Fibroblast of peridontal ligament (primary cell): ENCODE measurements around the gene CEP41.
A peak's percentile ranks its signal among the peaks of the same experiment; 100 is the strongest.

Source experiments
- DNase-seq: peaks from one replicate; pipeline ENCODE4 v3.0.0-alpha.2; 2010; ENCODE audit errors: extremely low read depth

CEP41 gene

GRCh38 chr7:130369110-130369711 is 71.6 kb downstream of the CEP41 start:
- DNase-seq: peak; percentile 86

- DNase-seq: no peak
Observed at GRCh38 chr7:130367836-130368746, 72.7 kb downstream of the CEP41 start.

GRCh38 chr7:130367088-130367755 is 73.6 kb downstream of the CEP41 start:
- DNase-seq: no peak

GRCh38 chr7:130366564-130366963 is 74.3 kb downstream of the CEP41 start:
- DNase-seq: no peak

GRCh38 chr7:130365511-130366441 is 75.0 kb downstream of the CEP41 start:
- DNase-seq: peak; percentile 60

- no peak for DNase-seq
Observed at GRCh38 chr7:130365088-130365487, 75.7 kb downstream of the CEP41 start.

GRCh38 chr7:130364451-130364850 is 76.4 kb downstream of the CEP41 start:
- no peak for DNase-seq

- DNase-seq: peak; percentile 87
Observed at GRCh38 chr7:130363026-130363847, 77.6 kb downstream of the CEP41 start.

- no peak for DNase-seq
Observed at GRCh38 chr7:130362251-130362816, 78.5 kb downstream of the CEP41 start.

- DNase-seq: no peak
Observed at GRCh38 chr7:130361681-130362080, 79.1 kb downstream of the CEP41 start.

- no peak for DNase-seq
Observed at GRCh38 chr7:130360518-130360917, 80.3 kb downstream of the CEP41 start.

- DNase-seq: no peak
Observed at GRCh38 chr7:130359276-130359857, 81.4 kb downstream of the CEP41 start.

- no peak for DNase-seq
Observed at GRCh38 chr7:130358471-130358870, 82.3 kb downstream of the CEP41 start.

- DNase-seq: peak; percentile 59
Observed at GRCh38 chr7:130356876-130357611, 83.8 kb downstream of the CEP41 start.

GRCh38 chr7:130356121-130356875 is 84.5 kb downstream of the CEP41 start:
- peak; percentile 93 for DNase-seq

GRCh38 chr7:130353196-130353595 is 87.6 kb downstream of the CEP41 start:
- DNase-seq: no peak

- peak; percentile 76 for DNase-seq
Observed at GRCh38 chr7:130352194-130353074, 88.4 kb downstream of the CEP41 start.

- no peak for DNase-seq
Observed at GRCh38 chr7:130351791-130352090, 89.1 kb downstream of the CEP41 start.
